Thymus (tissue), 11 donors: ENCODE data around the gene TBCA. TPM values are rescaled to one million over a fixed set of nuclear protein-coding genes. Genes with fewer than 3 reads are reported as not detected.

ENCODE experiments used
- DNase-seq, 9 donors: peaks; one replicate each; pipeline ENCODE4 v3.0.0-alpha.2; 2013; ENCODE audit warnings: low spot score in 9 of 9, low read depth in 6 of 9, missing footprints in 1 of 9
- H3K27ac ChIP-seq, 2 donors: one replicate each; pipeline ENCODE4 v1.5.1; 2013; ENCODE audit warnings: control low read depth in 1 of 2, low read depth in 1 of 2, low read length in 1 of 2, mild to moderate bottlenecking in 1 of 2, moderate library complexity in 1 of 2
- H3K27me3 ChIP-seq, 2 donors: one replicate each; pipeline ENCODE4 v1.5.1; 2013; ENCODE audit warnings: low read length in 1 of 2; ENCODE audit not compliant: control insufficient read depth in 2 of 2, insufficient read depth in 1 of 2
- H3K36me3 ChIP-seq, 2 donors: one replicate each; pipeline ENCODE4 v1.5.1; 2013; ENCODE audit warnings: low read length in 1 of 2, mild to moderate bottlenecking in 1 of 2, moderate library complexity in 1 of 2; ENCODE audit not compliant: control insufficient read depth in 2 of 2, insufficient read depth in 2 of 2
- H3K4me1 ChIP-seq, 2 donors: one replicate each; pipeline ENCODE4 v1.5.1; 2013; ENCODE audit warnings: low read length in 2 of 2; ENCODE audit not compliant: control insufficient read depth in 2 of 2, insufficient read depth in 2 of 2
- H3K4me3 ChIP-seq, 2 donors: one replicate each; pipeline ENCODE4 v1.5.1; 2013; ENCODE audit warnings: low read length in 2 of 2, control low read depth in 1 of 2, mild to moderate bottlenecking in 1 of 2
- H3K9me3 ChIP-seq, 2 donors: one replicate each; pipeline ENCODE4 v1.5.1; 2013; ENCODE audit warnings: low read length in 1 of 2, mild to moderate bottlenecking in 1 of 2; ENCODE audit not compliant: control insufficient read depth in 2 of 2, insufficient read depth in 1 of 2
- WGBS: extraction: QIAGEN DNeasy Blood & Tissue Kit; methylation state at CpG from one replicate; pipeline ENCODE4 v1.1.7; 2013; 5-methylcytosine and 5-hydroxymethylcytosine counted together
- polyA plus RNA-seq: library from polyadenylated mRNA; stranded (reverse); fragments of 200-250 nt; gene quantifications from one replicate; pipeline ENCODE4 v1.2.3, GENCODE V29; 2013
- total RNA-seq: library from RNA; stranded (reverse); fragments of 120-200 nt; gene quantifications from one replicate; pipeline ENCODE4 v1.2.4, GENCODE V29; 2013
- donor health status: healthy.

Gene TBCA
- total and polyA plus RNA-seq, 2 donors: 150 to 356 TPM

GRCh38 chr5:77795846-77796245 lies 19.7 kb upstream of the TBCA start:
- no peaks in the 10 kb centered on the region for H3K36me3 ChIP-seq
- no peak overlapping the region for H3K27ac ChIP-seq
- H3K4me1 ChIP-seq: no peaks in the 10 kb centered on the region
- no peak for DNase-seq
- WGBS: 93% methylated on average over 3 of the region's 3 CpGs
- no peaks in the 10 kb centered on the region for H3K27me3 ChIP-seq
- H3K4me3 ChIP-seq: no peak overlapping the region
- H3K9me3 ChIP-seq: no peaks in the 10 kb centered on the region

- Histone ChIP-seq H3K36me3 (no peaks in the 10 kb centered on the region), H3K27me3 (no peaks in the 10 kb centered on the region), H3K4me3 (no peak overlapping the region), H3K4me1 (no peaks in the 10 kb centered on the region), H3K27ac (no peak overlapping the region), H3K9me3 (no peaks in the 10 kb centered on the region)
- 81% methylated on average over 2 of the region's 2 CpGs for WGBS
- DNase-seq: no peak
Observed at GRCh38 chr5:77795268-77795667, 19.1 kb upstream of the TBCA start.

- no peak overlapping the region for H3K4me3 ChIP-seq
- H3K27me3 ChIP-seq: no peaks in the 10 kb centered on the region
- no peak overlapping the region for H3K27ac ChIP-seq
- no peak for DNase-seq
- H3K4me1 ChIP-seq: no peaks in the 10 kb centered on the region
- no peaks in the 10 kb centered on the region for H3K9me3 ChIP-seq
- 99% methylated on average over 2 of the region's 2 CpGs for WGBS
- H3K36me3 ChIP-seq: no peaks in the 10 kb centered on the region
Observed at GRCh38 chr5:77791926-77792325, 15.8 kb upstream of the TBCA start.

- Histone ChIP-seq H3K9me3 (peaks cover 0 to 2% of the 10 kb centered on the region in 2 donors), H3K36me3 (no peaks in the 10 kb centered on the region), H3K27ac (no peak overlapping the region), H3K4me1 (no peaks in the 10 kb centered on the region), H3K27me3 (no peaks in the 10 kb centered on the region), H3K4me3 (no peak overlapping the region)
- WGBS: 96% methylated on average over 2 of the region's 2 CpGs
- no peak for DNase-seq
Observed at GRCh38 chr5:77791356-77791755, 15.2 kb upstream of the TBCA start.

GRCh38 chr5:77785229-77785628 lies 9.1 kb upstream of the TBCA start:
- no peaks in the 10 kb centered on the region for H3K27me3 ChIP-seq
- H3K9me3 ChIP-seq: peaks cover 1 to 8% of the 10 kb centered on the region in 2 donors
- DNase-seq: no peak
- no peak overlapping the region for H3K27ac ChIP-seq
- H3K4me1 ChIP-seq: no peaks in the 10 kb centered on the region
- H3K4me3 ChIP-seq: no peak overlapping the region
- no peaks in the 10 kb centered on the region for H3K36me3 ChIP-seq
- 97% methylated on average over 17 of the region's 17 CpGs for WGBS

GRCh38 chr5:77784735-77785134 lies 8.6 kb upstream of the TBCA start:
- WGBS: 96% methylated on average over 21 of the region's 21 CpGs
- Histone ChIP-seq H3K36me3 (no peaks in the 10 kb centered on the region), H3K27me3 (no peaks in the 10 kb centered on the region), H3K9me3 (peaks cover 1 to 8% of the 10 kb centered on the region in 2 donors), H3K27ac (no peak overlapping the region), H3K4me1 (no peaks in the 10 kb centered on the region), H3K4me3 (no peak overlapping the region)
- no peak for DNase-seq

GRCh38 chr5:77781076-77781475 lies 4.9 kb upstream of the TBCA start:
- Histone ChIP-seq H3K9me3 (peaks cover 1 to 6% of the 10 kb centered on the region in 2 donors), H3K27me3 (no peaks in the 10 kb centered on the region), H3K36me3 (no peaks in the 10 kb centered on the region), H3K4me1 (peaks cover 0 to 4% of the 10 kb centered on the region in 2 donors), H3K27ac (no peak overlapping the region), H3K4me3 (no peak overlapping the region)
- DNase-seq: no peak
- WGBS: 98% methylated on average over 1 of the region's 1 CpG

GRCh38 chr5:77778881-77779438 lies 2.8 kb upstream of the TBCA start:
- Histone ChIP-seq H3K27me3 (no peaks in the 10 kb centered on the region), H3K36me3 (no peaks in the 10 kb centered on the region), H3K27ac (no peak overlapping the region), H3K4me3 (no peak overlapping the region), H3K4me1 (peaks cover 7 to 11% of the 10 kb centered on the region in 2 donors), H3K9me3 (no peaks in the 10 kb centered on the region)
- 98% methylated on average over 2 of the region's 2 CpGs for WGBS
- no peak for DNase-seq

GRCh38 chr5:77778398-77778797 lies 2.3 kb upstream of the TBCA start:
- no peaks in the 10 kb centered on the region for H3K9me3 ChIP-seq
- H3K4me1 ChIP-seq: peaks cover 10 to 14% of the 10 kb centered on the region in 2 donors
- no peaks in the 10 kb centered on the region for H3K27me3 ChIP-seq
- no peak overlapping the region for H3K4me3 ChIP-seq
- WGBS: 97% methylated on average over 2 of the region's 2 CpGs
- DNase-seq: no peak
- H3K27ac ChIP-seq: no peak overlapping the region
- peaks cover 0 to 2% of the 10 kb centered on the region in 2 donors for H3K36me3 ChIP-seq
